Colon (tissue), 2 donors: ENCODE data around the gene SETD5.

Source experiments
- FAIRE-seq: peaks from 2 replicates; lab custom pipeline; 2012; peaks lifted over from hg19 to GRCh38; lab: Jason Lieb, UNC
- donor health status: control.
- donor health status: control.

SETD5 gene

DNA sequence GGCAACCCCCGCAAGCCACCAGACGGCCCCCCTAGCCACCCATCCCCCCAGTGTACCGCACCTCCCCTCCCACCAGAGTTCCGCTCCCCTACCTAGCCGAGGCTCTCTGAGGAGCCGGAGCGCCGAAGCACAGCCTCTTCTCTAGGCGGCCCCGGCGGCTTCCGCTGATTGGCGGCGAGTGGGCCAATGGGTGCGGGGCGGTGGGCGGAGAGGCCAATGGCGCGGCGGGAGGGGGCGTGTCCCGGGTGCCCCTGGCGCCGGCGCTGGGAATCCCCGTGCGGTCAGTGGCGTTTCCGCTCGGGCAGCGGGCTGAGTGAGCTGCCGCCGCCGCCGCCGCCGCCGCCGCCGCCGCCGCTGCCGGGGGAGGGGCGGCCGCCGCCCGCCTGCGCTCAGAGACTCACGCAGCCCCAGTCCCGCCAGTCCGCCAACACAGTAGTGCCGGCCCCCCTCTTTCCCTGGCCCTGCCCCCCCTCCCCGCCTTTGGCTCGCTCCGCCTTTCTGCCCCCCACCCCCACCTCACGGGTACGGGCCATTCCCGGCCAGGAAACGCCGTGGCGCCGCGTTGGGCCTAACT, at the start of gene SETD5:
Gene SETD5 (plus strand): TSS at position 284 of the 574 bp plus-strand sequence. CDS start 31,324 bp downstream, outside the sequence.
- FAIRE-seq: no peak

- FAIRE-seq: no peak
These were observed 49.5 kb upstream of the SETD5 start for GRCh38 chr3:9347887-9348286.

DNA sequence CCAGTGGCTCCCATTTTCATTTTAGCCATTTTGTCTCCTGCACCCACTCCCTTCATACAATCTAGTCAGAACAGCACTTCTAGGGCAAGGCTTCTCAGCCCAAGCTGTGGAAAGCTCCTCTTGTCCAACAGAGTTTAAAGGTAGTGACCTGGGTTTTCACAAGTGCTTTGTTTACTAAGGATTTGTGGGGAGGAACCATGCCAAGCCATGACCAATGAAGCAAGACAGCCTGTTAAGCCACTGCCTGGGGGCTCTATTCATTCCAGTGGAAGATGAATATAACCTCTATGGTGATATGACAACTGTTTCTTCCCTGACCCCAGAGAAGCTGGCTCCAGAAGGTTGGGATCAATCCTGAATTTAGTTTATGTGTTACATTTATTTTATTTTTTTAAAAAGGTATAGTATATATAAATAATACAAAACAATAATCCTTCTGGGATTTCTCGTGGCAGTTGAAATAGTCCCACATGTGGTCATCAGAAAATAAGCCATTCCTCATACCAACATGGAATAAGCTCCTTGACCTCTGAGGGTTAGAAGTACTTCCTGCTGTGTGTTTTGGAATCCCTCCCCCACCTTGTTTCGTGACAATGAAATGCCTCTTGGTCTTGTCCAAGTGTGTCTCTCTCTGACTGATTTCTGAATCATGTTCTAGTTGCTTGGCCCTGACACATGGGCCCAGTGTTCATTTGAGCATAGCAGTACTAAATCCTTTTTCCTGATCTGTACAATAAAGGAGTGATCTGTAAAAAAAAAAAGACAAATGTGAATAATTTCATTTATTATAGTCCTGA, 47.9 kb upstream of the SETD5 start:
- no peak for FAIRE-seq

DNA sequence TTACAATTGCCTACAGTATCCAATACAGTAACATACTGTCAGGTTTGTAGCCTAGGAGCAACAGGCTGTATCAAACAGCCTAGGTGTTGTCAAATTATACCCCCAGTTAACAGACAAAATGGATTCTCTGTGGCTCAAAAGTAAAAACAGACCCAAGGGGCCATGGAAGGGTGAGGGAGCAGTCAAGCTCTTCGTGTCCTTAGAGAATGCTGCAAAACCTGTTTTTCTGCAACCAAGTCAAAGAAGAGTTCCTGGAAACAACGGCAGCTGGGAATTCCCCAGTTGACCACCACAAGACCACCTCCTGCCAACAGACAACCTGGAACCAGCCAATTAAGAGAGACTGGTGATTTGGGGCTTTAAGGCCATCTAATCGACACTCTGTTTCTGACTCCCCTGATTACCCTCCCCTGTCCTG, 45.7 kb upstream of the SETD5 start:
- no peak for FAIRE-seq

DNA sequence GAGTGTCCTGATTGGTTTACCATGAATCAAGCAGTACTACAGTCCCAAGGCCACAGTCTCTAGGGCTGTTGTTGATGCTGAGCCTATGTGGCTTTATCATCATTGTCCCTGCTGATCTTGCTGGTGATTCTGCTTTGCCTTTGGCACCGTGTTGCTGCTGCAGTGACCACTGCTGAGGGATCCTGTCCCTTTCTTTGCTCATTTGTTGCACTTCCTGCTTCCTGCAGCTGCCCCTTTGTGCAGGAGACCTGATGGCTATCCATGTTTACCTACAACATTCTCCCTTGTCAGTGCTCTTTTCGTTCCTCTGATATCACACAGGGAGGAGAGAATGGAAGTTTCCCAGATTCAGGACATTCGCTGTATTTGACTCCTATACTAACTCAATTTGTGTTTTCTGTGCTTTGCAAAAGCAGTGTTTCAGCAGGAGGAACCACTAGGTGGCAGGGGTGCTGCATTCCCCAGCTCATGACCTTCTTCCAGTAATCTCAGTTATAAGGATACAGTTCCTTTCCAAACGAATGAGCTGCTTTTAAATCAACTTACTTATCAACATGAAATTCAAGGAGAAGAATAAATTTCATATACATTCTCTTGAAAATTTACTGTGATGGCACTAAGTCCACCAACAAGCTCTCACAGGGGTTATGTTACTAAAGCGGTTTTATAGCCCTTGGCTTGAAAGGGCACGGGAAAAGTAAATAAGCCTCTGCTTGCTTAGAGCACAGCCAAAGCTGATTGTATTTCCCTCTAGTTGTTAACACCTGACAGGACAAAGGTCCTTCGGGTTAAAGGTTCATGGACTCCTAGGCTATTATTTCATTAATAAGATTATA, 44.3 kb upstream of the SETD5 start:
- no peak for FAIRE-seq

GRCh38 chr3:9361691-9362388, 35.6 kb upstream of the SETD5 start:
- no peak for FAIRE-seq

GRCh38 chr3:9362731-9363530, 34.5 kb upstream of the SETD5 start, which contains the start of gene THUMPD3:
Gene THUMPD3, plus strand, starts transcription at chr3:9363054. Its CDS starts 2,015 bp downstream, at chr3:9365069.
- FAIRE-seq: no peak

DNA sequence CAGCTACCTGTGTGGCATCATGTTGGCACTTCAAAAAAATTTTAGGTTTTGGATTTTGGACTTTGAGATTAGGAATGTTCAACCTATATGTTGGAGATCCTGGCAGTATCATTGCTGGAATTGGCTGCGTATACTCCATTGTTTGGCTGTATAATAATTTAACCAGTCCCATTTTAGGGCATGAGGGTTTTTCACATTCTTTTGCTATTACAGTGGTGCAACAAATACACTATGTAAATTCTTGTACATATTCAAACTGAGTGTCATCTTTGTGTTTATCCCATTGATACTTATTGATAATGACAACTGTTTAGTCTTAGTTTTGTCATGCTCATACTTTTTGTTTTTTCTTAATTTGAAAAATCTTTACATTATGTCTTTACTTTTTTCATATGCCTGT, 27.9 kb upstream of the SETD5 start:
- no peak for FAIRE-seq

GRCh38 chr3:9373465-9373864, 23.9 kb upstream of the SETD5 start:
- no peak for FAIRE-seq

DNA sequence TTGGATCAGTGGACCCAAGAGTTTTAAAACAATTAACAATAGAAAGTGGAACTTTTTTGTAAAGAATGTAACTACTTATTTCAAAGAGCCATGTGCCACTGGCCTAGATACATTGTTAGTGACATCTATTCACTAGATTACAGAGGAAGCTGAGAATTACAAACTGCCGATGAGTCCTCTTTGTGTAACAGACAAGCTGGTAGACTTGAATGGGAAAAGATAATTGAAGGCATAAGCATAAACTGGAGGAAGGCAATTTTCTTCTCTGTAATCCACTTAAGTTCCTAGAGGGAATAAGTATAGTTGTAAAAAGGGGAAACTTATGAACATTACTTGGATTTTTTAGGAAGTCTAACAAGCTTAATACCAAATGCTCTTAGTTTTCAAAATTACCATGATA, 19.4 kb upstream of the SETD5 start:
- no peak for FAIRE-seq

DNA sequence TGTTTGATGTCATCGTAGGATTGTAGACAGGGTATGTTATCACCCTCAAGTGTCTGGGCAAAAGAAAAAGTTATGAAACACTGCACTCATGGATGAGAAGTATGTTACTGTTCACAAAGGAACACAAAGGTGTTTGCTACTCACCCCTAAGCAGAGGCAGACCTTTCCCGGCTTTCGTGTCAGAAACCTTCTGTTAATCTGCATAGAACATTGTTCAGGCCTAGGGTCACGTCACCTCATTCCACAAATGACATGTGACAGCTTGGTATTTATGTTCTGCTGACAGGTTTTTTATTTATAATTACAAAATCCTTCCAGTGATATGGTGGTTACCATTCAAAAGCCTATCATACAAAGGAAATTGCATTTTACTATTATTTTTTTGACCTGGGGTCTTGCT, 18.1 kb upstream of the SETD5 start:
- FAIRE-seq: no peak

GRCh38 chr3:9380014-9380413, 17.4 kb upstream of the SETD5 start:
- FAIRE-seq: no peak

GRCh38 chr3:9384141-9384828, 13.1 kb upstream of the SETD5 start:
- FAIRE-seq: no peak

DNA sequence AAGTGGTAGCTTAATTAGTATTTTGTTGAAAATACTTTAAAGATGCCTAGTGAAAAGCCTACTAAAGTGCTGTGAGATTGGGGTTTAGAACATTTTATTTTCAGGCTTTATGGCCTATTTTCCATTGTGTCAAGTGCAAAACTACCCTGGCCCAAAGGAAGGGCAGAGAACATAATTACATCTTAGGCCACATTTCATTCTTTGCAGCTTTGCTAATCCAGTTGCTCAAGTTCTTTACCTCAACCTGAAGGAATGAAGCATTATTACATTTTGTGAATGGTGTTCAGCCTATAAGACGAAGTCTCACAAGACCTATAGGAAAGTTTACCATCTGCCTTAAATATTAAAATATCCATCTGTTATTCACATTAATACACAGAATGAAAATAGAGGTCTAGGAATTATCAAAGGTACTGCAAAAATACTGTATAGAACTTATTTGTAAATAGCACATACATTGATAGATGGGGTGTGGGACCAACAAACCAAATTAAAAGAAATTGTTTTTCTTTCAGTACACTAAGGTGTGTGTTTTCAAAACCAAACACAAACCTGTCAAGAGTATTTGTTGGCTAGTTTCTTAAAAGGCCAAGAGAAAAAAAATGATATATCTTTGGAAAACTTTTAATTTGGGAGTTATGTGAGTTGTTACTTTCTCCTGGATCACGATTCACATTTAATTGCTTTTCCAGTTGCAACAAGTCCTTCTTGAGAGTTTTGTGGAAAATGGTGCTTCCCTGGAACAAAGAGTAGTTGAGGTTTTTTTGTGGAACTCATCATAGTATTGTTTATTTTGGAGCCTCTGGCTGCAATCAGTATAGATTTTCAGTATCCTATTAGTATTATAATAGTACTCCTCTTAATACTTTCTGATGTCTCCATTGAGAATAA, 12.0 kb upstream of the SETD5 start:
- no peak for FAIRE-seq

DNA sequence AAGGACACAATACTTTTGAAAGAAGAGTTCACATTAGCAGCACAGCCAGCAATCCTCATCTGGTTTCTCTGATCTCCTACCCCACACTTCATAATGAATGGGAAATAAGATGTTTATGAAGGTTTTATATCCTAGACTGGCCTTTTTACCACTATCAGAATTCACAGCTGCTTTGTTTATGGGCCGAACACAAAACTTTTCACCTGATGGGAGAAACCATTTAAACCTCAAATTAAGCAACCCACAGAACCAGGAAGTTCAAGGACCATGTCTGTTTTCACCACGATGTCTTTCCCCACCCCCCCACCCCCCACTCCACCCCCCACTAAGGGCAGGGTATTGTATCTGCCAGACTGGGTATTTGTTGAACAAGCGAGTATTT, 11.3 kb upstream of the SETD5 start:
- FAIRE-seq: no peak

- FAIRE-seq: no peak
These were observed 10.7 kb upstream of the SETD5 start for GRCh38 chr3:9386501-9387321.

- no peak for FAIRE-seq
These were observed 10.1 kb upstream of the SETD5 start for GRCh38 chr3:9387322-9387655.

- FAIRE-seq: no peak
These were observed 9.3 kb upstream of the SETD5 start for GRCh38 chr3:9388142-9388541.
